COR-L47 (cell line): ENCODE results near the gene MLLT10.

Source experiments
- DNase-seq: peaks from one replicate; lab custom pipeline; 2025; lab: John Stamatoyannopoulos, UW

The MLLT10 gene

DNA sequence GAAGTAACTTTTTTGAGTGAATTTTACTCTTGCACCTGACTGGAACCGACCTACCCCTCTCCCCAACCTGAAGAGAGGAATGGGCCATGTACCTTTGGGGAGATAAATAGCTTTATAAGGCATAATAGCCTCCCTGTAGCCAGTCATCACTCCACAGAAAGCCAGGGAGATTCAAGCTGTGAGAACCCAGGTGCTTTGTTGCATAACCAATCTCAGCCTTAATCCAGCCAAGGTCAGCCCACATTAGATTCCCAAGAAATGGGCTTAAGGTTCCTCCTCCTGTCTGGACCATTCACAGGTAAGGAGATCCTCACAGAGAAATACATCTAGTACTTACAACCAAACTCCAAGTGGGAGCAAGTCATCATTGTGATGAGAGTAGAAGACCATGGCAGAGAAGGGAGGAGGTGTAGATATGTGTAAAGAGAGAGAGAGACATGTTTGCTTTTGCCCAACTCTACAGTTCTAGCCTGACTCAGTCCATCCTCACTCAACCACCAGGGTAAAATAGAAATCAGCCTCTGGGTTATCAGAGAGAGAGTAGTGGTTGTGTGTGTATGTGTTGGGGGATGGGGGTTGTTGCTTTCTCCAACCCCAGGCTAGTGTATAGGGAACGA, 32.2 kb upstream of the MLLT10 start:
- DNase-seq, result no peak

DNA sequence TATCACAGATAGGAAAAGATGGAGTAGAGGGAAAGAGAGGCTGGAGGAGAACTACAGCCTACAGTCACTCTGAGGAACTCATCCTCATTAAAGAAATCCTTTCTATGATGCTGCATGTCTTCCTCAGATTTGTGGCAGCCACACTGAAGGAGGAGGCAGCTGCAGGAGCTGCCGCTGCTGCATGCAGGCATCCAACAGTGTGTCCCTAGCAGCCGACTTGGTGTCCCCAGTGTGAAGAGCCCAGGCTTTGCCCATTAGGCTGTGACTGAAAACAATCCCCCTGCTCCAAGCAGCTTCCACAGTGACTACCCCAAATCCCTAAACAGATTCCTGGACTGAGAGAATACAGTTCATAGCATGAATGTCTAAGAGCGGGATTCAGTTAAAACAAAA, 31.7 kb upstream of the MLLT10 start:
- DNase-seq, result no peak

DNA sequence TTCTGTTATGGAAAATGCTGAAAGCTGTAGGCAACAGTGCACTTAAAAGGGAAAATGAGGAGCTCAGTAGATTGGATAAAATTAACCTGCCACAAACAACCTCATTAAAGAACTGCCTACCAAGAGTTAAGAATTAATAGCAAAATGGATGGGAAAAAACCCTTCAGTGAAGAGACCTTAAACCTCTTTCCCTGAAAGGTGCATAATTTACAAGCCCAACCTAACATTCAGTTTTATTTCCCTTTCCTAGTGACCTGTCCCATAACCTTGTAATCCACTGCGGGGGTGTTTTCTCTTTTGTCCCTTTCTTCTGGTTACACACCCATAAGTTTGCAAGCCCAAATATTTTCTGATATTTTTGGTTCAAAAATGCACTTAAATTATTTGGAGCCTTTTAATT, 30.5 kb upstream of the MLLT10 start:
- DNase-seq, result no peak

DNA sequence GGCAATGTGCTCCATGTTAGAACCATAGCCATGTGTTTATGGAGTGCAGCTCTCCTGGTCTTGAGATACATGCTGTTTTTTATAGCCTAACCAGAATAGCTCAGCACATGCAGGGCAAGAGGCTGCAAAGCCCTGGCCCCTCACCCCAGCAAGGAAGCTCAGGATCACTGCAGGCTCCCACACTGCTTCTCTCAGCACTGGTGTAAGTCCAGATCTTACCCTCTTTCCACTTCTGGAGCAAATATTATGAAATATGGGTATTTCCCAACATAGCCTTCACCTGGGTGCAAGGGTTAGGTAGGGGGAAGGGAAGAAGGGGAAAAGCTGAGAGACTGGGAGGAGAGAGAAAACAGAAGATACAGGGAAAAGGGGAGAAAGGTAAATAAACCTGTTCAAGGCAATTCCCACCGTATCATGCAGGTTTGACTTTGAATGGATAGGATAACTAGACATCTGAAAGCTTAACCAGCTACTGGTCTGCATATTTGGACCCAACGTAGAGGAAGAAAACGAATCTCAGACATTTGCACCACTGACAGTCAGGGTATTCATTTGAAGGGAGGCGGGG, 28.2 kb upstream of the MLLT10 start:
- DNase-seq, result no peak

DNA sequence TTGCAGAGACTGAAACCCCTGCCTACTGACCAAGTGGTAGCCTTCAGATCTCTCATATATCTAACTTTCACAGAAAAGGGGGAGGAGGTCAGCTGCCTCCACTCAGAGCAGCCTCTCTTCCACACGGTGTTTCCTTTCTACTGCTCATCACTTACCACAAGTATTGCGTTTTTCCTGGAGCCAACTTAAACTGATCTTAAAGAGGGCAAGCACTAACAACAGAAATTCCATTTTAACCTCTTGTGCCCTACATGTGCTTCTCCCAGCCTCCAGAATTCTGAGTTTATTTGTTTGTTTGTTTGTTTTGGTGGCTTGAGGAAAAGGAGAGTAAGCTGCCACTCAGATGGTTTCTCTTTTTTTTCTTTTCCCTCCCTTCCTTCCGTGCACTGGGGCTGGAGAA, 27.7 kb upstream of the MLLT10 start:
- no peak for DNase-seq

DNA sequence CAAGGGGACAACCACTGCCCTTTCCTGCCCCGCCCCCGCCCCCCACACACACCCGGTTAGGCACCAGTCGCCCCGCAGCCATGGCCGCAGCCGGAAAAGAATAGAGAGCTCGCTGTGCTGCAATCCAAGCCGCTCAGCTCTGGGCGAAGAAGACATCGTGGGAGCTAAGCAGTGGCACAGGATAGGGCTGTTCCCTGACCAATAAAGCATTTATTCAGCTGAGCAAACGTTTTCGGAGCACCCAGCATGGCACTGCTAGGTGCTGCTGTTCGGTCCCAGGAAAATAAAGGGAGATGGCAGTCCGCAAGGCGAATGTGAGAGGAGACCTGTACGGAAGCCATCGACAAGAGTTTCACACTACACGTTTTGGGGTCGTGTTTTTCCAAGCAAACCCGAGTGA, 26.9 kb upstream of the MLLT10 start:
- DNase-seq, result no peak

- no peak for DNase-seq
These were observed 25.2 kb upstream of the MLLT10 start for GRCh38 chr10:21508706-21509331.

DNA sequence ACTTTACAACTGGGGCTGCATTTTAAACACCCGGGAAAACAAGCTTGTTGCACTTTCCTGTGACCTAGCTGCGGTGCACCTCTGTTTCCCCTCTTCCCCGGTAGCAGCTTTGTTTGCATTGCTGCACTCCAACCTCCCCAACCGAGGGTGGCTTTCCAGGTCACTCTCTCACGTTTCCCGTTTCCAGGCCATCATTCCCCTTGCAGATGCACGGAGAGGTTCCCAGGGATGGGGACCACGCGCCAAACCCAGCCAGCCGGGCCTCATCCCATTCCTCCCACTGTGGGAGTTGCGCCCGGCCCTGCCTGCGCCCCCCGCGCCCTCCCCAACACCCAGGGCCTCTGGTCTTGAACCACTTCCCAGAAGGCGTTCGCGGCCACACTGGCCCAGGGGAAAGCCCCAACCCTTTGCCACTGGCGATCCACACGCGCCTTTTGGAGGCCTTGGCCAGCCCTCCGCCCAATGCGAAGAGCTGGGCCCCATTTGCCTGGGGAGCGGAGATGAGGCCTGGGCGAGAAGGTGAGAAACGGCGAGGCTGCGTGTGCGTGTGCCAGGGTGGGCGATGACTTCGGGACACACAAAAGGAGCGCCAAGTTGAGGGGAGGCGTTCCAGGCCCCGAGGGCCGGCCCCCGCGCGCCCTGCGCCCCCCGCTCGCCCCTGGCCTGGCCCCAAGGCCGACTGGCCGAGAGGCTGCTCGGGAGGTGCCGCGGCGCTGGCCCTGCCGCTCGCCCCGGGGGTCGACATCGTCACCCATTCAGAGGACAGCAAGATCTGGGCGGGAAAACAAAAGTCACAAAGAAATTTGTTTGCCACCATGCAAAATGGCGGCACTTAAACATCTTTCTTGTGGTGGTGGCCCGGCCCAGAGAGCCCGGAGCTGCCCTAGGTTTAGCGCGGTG, 24.4 kb upstream of the MLLT10 start:
- no peak for DNase-seq

DNA sequence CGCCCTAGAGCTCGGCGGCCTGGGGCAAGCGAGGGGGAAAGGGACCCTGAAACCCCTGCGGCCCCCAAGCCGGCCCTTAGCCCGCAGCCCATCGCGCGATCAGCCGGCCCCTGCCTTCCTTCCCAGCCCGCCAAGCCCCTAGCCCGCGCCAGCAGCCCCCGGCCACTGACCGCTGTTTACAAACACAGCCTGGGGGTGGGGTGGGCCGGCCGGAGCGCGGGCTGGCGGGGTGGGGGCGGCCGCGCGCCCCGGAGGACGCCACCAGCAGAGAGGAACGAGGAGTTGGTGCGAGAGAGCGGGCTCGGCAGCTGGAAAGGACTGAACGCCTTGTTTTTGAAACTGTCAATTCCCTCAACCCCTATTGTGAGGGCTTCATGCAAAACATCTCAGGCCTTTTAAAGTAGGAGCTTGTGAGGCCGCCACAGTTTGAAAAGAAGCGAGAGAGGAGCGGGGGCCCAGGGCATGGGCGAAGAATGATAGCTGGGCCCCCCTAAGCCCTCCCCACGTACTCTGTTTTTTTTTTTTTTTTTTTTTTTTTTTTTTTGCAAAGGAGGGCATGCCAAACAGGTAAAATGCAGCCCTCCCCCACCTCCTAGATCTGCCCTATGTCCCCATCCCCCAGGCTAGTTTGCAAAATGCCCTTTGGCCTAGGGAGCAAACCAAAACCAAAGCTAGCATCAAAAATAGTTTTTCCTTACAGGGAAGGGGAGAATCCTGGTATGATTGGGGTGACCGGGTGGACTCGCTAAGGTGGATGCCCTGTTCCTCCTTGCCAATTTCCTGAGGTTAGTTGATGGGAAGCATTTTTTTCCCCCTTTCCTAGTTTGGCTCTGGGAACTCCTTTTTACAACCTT, 23.6 kb upstream of the MLLT10 start:
- no peak for DNase-seq

DNA sequence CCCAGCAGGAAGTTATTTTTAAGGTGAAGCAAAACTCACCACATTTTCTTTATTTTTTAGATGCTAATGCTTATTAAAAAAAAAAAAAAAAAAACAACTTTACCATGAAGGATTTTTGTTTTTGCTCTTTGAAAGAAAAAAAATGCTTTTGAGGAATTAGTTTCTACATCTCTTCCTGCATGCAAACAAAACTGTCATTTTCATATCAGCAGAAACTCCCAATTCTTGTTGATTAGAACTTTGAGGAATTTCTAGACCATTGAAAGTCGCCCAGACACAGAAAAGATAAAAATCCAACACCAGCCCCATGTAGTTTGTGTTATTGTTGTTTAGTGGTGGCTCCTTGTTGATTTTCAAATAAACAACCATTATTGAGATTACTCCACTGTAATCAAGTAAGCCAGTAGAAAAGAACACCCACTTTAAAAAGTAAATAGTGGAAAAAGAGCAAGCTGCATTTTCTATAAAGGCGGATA, 22.9 kb upstream of the MLLT10 start:
- no peak for DNase-seq

DNA sequence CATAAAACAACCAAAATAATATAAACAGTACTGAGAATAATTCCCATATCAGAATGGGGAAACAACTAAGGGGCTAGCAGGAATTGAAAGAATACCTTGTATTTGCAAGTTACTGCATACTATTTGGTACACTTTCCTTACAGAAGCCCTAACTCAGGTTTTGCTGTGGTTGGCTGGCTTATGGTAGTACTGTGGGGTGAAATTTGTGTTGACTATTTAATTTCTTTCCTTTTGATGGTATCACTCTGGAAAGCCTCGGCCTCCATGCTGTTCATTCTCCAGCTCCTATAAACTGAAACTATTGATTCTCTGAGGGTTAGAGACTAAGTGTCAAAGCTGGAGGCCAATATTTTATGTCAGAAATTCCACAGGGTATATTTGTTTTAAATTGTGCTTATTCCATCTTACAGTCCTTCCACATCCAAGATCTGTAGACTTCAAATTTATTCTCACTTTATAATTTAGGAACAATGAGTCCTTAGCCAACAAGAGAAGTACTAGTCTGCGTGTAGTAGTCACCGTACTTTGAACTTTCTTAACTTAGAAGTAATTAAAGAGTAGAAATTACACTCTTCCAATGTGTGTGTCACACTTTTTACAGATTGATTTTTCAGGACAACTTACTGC, 22.0 kb upstream of the MLLT10 start:
- DNase-seq, result no peak

DNA sequence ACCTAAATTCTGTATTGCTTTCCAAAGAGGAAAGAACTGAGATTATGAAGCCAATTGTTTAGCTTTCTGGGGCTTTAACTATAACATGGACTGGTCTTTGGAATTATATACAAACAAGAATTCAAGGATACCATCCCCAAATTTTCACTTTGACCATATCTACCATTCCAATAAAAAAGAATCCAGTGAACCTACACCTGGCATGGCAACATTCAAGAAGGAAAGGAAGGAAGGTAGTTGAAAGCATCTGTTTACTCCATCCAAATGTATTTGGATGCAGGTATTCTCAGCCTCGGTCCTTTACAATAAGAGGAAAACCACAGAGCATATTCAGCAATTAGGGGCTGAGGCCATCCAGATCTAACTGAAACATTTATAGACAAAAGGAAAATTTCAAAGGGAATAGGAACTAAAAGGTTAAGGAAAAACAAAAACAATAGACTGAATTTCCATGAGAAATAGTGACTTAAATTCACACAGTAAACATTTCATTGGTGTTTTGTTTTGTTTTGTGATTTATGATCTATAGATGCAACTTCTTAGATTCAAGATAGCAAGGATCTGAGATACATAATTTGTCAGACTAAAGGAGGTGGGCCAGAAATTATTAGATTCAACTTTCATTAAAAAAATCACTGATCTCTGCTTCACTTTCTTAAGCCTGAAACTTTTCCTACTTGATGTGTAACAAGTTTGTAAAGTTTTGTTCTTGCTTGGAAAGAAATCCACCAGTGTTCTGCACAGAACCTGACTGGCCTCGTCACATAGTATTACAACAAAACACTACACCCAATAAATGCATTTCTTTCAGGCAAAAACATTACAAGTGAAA, 21.2 kb upstream of the MLLT10 start:
- no peak for DNase-seq

GRCh38 chr10:21513405-21513788, 20.6 kb upstream of the MLLT10 start:
- DNase-seq, result no peak

GRCh38 chr10:21514129-21514817, 19.8 kb upstream of the MLLT10 start:
- DNase-seq, result no peak

DNA sequence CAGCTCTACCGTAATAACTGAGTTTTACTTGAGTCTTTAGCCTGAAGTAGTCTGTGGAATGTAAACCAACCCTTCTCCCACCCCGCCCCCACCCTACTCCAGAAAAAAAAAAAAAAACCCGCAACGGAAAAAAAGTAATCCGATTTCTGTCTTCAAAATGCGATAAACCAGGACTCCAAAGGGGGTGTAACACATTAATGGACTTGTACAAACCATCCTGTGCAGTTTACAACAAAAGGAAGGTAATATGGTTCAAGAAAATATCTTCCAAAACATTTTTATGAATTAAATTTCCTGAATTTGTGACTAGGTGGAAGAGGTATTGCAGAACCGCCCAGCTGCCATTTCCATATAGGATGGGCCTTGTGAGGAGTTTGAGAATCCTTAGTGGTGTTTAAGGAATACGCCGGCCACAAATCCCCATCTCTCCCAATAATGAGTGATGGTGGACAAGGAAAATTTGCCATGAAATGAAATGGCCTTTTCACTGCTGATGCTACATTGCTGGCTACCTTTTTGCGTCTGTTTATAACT, 19.1 kb upstream of the MLLT10 start:
- no peak for DNase-seq

DNA sequence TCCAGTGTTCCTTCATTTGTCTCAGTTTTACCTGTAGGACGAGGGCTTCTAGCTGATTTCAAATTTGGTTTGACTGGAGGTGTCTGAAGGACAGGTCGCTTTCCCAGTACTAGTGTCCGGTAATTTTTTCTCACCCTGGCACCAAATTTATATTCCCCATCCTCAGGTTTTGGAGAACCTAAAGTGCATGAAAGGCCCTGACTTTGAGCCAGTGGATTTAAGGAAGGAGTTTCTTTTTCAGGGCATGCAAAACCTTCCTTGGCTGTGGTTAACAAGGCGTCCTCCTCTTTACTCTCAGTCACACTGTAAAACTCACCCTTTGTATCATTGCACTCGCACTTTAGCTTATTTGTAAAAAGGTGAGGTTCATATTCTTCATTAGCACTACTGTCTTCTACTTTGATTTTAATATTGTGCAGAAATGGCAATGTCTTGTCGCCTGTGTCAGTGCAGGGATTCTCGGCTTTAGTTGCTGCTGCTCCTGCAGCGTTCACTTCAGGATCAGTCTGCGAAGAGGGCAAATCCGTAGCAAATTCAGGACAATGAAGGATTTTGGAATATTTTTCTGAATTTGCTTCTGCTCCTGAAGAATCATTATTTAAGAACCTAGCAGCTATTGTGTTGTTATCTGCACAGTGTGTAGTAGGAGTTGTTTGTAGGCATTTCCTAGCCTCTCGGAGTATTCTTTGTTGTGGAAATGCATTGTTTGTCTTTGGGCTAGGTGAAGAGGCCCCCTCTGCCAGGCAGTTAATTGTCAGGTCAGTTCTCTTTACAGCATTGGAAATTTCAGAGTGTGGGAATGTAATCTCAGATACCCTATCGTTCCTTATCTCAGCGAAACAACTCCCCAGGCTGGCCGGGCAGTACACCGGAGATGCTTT, 18.4 kb upstream of the MLLT10 start:
- DNase-seq, result no peak

GRCh38 chr10:21516242-21517131, 17.5 kb upstream of the MLLT10 start:
- no peak for DNase-seq
